Chondrocyte (in vitro differentiated cells): ENCODE data around the gene METTL14. TPM values are rescaled to one million over a fixed set of nuclear protein-coding genes. Genes with fewer than 3 reads are reported as not detected.

Source experiments
- DNase-seq: peaks from one replicate; pipeline ENCODE4 v3.0.0; 2021; ENCODE audit warnings: mixed read lengths, low spot score
- H3K27ac Mint-ChIP-seq: one replicate; pipeline ENCODE4 v1.8.0; 2021; ENCODE audit warnings: mild to moderate bottlenecking, moderate library complexity, mixed read lengths; ENCODE audit not compliant: unreplicated experiment
- H3K27me3 Mint-ChIP-seq: 2 replicates; pipeline ENCODE4 v1.8.0; 2021; ENCODE audit warnings: low read depth, mixed read lengths
- H3K36me3 Mint-ChIP-seq: 2 replicates; pipeline ENCODE4 v1.8.0; 2021; ENCODE audit warnings: low read depth, mixed read lengths
- H3K4me1 Mint-ChIP-seq: 2 replicates; pipeline ENCODE4 v1.8.0; 2021; ENCODE audit warnings: low read depth, mild to moderate bottlenecking, mixed read lengths
- H3K4me3 Mint-ChIP-seq: one replicate; pipeline ENCODE4 v1.8.0; 2021; ENCODE audit warnings: mild to moderate bottlenecking, moderate library complexity, mixed read lengths; ENCODE audit not compliant: unreplicated experiment
- H3K9me3 Mint-ChIP-seq: 2 replicates; pipeline ENCODE4 v1.8.0; 2021; ENCODE audit warnings: low read depth, mixed read lengths
- CTCF ChIP-seq: fragments of 200-600 bp; sonication (generic); IDR thresholded peaks from 2 replicates; pipeline ENCODE4 v1.5.0; 2021; ENCODE audit warnings: antibody characterized with exemption, mild to moderate bottlenecking, moderate library complexity
- total RNA-seq: library from RNA; stranded (reverse); gene quantifications from 3 replicates; pipeline ENCODE4 v1.2.1, GENCODE V29; 2021

Gene METTL14
- total RNA-seq, 1 donor from 2014 or later, result 32.1 TPM

GRCh38 chr4:118754890-118755289 is 69.7 kb downstream of the METTL14 start:
- TF ChIP-seq CTCF, result no peak
- Mint-ChIP-seq H3K9me3 (no peaks in the 10 kb centered on the region), H3K4me3 (no peak overlapping the region), H3K4me1 (peaks cover 73% of the 10 kb centered on the region), H3K36me3 (peaks cover 38% of the 10 kb centered on the region), H3K27me3 (no peaks in the 10 kb centered on the region), H3K27ac (peak overlapping the region; percentile 27)
- no peak for DNase-seq

DNA sequence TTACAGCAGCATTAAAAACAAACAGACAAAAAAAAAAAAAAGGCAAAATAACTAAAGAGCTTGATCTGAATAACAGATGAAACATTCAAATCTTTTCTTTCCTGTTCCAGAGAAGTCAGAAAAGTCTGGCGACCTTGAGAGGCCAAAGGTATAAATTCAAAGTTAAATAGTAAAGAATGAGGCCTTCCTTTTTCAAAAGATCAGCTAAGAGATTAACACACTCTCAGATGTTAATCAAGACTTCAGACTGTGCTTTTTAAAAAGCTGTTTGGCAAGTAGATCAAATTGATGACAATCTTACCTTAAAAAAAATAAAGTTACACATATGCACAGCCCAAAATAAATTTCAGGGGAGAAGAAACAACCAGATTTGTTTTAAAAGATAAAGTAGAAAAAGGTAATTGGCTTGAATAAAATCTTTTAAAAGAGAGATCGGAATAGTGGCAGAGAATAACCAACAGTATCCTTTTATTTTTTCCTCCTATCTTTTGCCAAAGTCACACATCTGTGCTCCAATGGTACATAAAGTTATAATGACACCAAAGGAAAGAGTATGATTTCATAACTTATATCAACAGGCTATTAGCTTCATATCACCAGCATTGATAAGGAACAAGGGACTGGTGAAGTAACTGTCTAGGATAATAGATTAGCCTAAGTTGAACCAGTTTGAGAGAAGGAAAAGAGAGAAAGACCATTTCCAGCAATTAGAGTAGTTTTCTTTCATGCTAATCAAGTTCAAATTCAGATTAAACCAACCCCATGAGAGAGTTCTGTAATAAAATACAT is 70.4 kb downstream of the METTL14 start:
- Mint-ChIP-seq H3K4me1 (peaks cover 79% of the 10 kb centered on the region), H3K36me3 (peaks cover 40% of the 10 kb centered on the region), H3K9me3 (no peaks in the 10 kb centered on the region), H3K27ac (peak overlapping the region; percentile 18), H3K4me3 (no peak overlapping the region), H3K27me3 (no peaks in the 10 kb centered on the region)
- DNase-seq, result no peak
- no peak for TF ChIP-seq CTCF

DNA sequence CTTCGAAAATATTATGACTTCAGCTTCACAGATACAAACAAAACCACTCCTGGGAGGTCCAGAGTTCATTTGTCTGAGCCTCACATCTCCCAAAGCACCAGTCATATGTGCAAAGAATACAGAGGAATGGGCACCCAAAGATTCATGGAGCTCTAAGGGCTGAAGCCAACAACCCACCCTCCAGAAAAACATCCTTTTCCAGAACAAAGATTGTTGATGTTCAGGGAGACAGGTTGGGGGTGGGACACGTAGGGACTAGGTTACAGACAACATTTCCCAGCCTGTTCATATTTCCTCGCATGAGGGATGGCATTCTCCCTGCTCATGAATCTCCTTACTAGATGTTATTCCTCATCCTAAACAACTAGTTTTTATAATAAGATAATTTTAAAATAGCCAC is 71.2 kb downstream of the METTL14 start:
- H3K36me3 Mint-ChIP-seq, result peaks cover 41% of the 10 kb centered on the region
- H3K27ac Mint-ChIP-seq, result no peak overlapping the region
- H3K4me1 Mint-ChIP-seq, result peaks cover 85% of the 10 kb centered on the region
- no peak overlapping the region for H3K4me3 Mint-ChIP-seq
- no peak for TF ChIP-seq CTCF
- no peaks in the 10 kb centered on the region for H3K9me3 Mint-ChIP-seq
- no peak for DNase-seq
- no peaks in the 10 kb centered on the region for H3K27me3 Mint-ChIP-seq

- Mint-ChIP-seq H3K4me3 (no peak overlapping the region), H3K36me3 (peaks cover 36% of the 10 kb centered on the region), H3K27ac (no peak overlapping the region), H3K4me1 (peaks cover 85% of the 10 kb centered on the region), H3K27me3 (no peaks in the 10 kb centered on the region), H3K9me3 (no peaks in the 10 kb centered on the region)
- no peak for DNase-seq
- TF ChIP-seq CTCF, result no peak
Measured at GRCh38 chr4:118756958-118757357, 71.8 kb downstream of the METTL14 start.

- Mint-ChIP-seq H3K4me1 (peaks cover 86% of the 10 kb centered on the region), H3K36me3 (peaks cover 34% of the 10 kb centered on the region), H3K4me3 (no peak overlapping the region), H3K9me3 (no peaks in the 10 kb centered on the region), H3K27ac (no peak overlapping the region), H3K27me3 (no peaks in the 10 kb centered on the region)
- no peak for TF ChIP-seq CTCF
- DNase-seq, result no peak
Measured at GRCh38 chr4:118757761-118758251, 72.6 kb downstream of the METTL14 start.
